Upper lobe of left lung (tissue), 6 donors: ENCODE data around the gene CARS2. TPM values are rescaled to one million over a fixed set of nuclear protein-coding genes. Genes with fewer than 3 reads are reported as not detected.
"Not testable (repeated sequence)": the region's sequence is repeated elsewhere in the genome, so short reads cannot be mapped to it uniquely, and the experiment has no call there.

ENCODE experiments used
- ATAC-seq, 2 donors: fragments of 200-7000 bp; cut with Tn5 transposase; one replicate each; pipeline ENCODE4 v1.9.1; 2022; ENCODE audit warnings: mild to moderate bottlenecking in 2 of 2, moderate library complexity in 2 of 2; ENCODE audit not compliant: low FRiP score in 2 of 2
- DNase-seq, 2 donors: peaks; one replicate each; pipeline ENCODE4 v3.0.0-alpha.2; 2019 to 2020
- H3K27ac ChIP-seq, 4 donors: fragments of 200-600 bp; sonication (generic); one replicate each; pipeline ENCODE4 v1.5.1; 2016 to 2019
- H3K27me3 ChIP-seq, 4 donors: fragments of 200-600 bp; sonication (generic); one replicate each; pipeline ENCODE4 v1.5.1; 2017 to 2019
- H3K36me3 ChIP-seq, 4 donors: fragments of 200-600 bp; sonication (generic); one replicate each; pipeline ENCODE4 v1.5.1; 2016 to 2019
- H3K4me1 ChIP-seq, 4 donors: fragments of 200-600 bp; sonication (generic); one replicate each; pipeline ENCODE4 v1.5.1; 2018 to 2019
- H3K4me3 ChIP-seq, 4 donors: fragments of 200-600 bp; sonication (generic); one replicate each; pipeline ENCODE4 v1.5.1; 2017 to 2019; ENCODE audit warnings: mild to moderate bottlenecking in 2 of 4, moderate library complexity in 1 of 4
- H3K9me3 ChIP-seq, 4 donors: fragments of 200-600 bp; sonication (generic); one replicate each; pipeline ENCODE4 v1.5.1; 2018 to 2019
- EP300 ChIP-seq, 4 donors: sonication (generic); formaldehyde crosslinking; IDR thresholded peaks; one replicate each; pipeline ENCODE4 v1.5.1; 2017; ENCODE audit warnings: antibody characterized with exemption in 4 of 4, control low read depth in 2 of 4
- POLR2A ChIP-seq, 4 donors: fragments of 450-650 bp; IDR thresholded peaks; one replicate each; pipeline ENCODE4 v1.5.1; 2016 to 2017; ENCODE audit warnings: antibody characterized with exemption in 4 of 4, mild to moderate bottlenecking in 2 of 4
- POLR2AphosphoS5 ChIP-seq, 2 donors: sonication (generic); formaldehyde crosslinking; IDR thresholded peaks; one replicate each; pipeline ENCODE4 v1.5.1; 2017; ENCODE audit warnings: antibody characterized with exemption in 2 of 2
- WGBS, 2 donors: methylation state at CpG; one replicate each; pipeline ENCODE4 v1.1.5; 2017 to 2018; 5-methylcytosine and 5-hydroxymethylcytosine counted together
- total RNA-seq, 6 donors: library from RNA; depleted of rRNA in 4 of 6; stranded (reverse); fragments of >200 nt in 4 of 6; gene quantifications; one replicate each; pipeline versions ENCODE4 v1.1.0 to v1.2.1, GENCODE V29; 2016 to 2021
- TF ChIP-seq, protein P1 (sequence below), 6 experiments: fragments of 450-650 bp in 4 of 6; fragments of 200-600 bp in 2 of 6; sonication (generic) in 2 of 6; IDR thresholded peaks; one replicate each; pipeline ENCODE4 v1.5.1; 2016 to 2019; ENCODE audit warnings: antibody characterized with exemption in 6 of 6
- donor health status: DM: no; HTN: no; CAD: no; lungs with moderate emphysema.
- donor health status: DM: no; HTN: yes; CAD: no; lungs with severe emphysema.

CARS2 gene
- total RNA-seq, 6 donors from 2014 or later = 53.2 to 107 (median 63.0) TPM

DNA sequence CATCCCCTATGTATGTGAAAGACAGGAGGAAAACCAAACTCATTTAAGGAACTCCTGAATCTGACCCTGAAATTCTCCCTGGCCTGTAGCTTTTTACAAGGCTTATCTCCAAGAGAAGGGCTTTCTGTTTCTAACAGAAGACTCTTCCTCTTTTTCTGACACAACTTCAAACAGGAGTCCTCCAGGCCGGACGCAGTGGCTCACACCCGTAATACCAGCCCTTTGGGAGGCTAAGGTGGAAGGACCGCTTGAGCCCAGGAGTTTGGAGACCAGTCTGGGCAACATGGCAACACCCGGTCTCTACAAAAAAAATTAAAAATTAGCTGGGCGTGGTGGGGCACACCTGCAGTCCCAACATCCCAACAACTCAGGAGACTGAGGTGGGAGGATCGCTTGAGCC, 41.9 kb downstream of the CARS2 start:
- Histone ChIP-seq H3K36me3 (peaks cover 10 to 85% (median 47%) of the 10 kb centered on the region in 4 donors), H3K27me3 (no peaks in the 10 kb centered on the region), H3K9me3 (no peaks in the 10 kb centered on the region), H3K4me3 (no peak overlapping the region), H3K27ac (peak overlapping the region in 2 of 4 donors; percentile 68 to 74), H3K4me1 (peaks cover 0 to 4% (median 0%) of the 10 kb centered on the region in 4 donors)
- TF ChIP-seq POLR2A (IDR thresholded peaks at IDR 0.05) (no peak), EP300 (IDR thresholded peaks at IDR 0.05) (no peak), POLR2AphosphoS5 (IDR thresholded peaks at IDR 0.05) (no peak)
- TF ChIP-seq, protein P1, sequence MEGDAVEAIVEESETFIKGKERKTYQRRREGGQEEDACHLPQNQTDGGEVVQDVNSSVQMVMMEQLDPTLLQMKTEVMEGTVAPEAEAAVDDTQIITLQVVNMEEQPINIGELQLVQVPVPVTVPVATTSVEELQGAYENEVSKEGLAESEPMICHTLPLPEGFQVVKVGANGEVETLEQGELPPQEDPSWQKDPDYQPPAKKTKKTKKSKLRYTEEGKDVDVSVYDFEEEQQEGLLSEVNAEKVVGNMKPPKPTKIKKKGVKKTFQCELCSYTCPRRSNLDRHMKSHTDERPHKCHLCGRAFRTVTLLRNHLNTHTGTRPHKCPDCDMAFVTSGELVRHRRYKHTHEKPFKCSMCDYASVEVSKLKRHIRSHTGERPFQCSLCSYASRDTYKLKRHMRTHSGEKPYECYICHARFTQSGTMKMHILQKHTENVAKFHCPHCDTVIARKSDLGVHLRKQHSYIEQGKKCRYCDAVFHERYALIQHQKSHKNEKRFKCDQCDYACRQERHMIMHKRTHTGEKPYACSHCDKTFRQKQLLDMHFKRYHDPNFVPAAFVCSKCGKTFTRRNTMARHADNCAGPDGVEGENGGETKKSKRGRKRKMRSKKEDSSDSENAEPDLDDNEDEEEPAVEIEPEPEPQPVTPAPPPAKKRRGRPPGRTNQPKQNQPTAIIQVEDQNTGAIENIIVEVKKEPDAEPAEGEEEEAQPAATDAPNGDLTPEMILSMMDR (IDR thresholded peaks at IDR 0.05) = no peak
- 79 to 91% methylated on average over 7 of the region's 7 CpGs for WGBS, 2 donors
- DNase-seq (no peak), ATAC-seq (no peak)

DNA sequence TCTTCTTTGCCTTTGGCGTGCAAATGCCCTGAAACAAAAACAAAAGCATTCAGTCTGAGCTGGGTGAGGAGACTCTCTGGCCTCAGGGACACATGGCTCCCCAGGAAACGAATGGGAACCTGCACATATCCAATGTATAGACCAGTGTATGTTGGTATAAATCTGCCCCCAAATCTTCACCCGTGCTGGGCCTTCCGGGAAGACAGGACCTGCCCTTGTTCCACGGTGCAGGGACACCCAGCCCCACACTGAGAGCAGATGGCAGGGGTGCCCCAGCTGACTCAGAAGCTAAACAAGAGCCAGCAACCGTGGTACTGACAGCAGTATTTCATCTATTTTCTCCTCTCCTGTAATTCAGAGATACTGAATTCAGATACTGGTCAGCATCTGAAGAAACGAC, 42.4 kb downstream of the CARS2 start:
- no peak overlapping the region for H3K4me3 ChIP-seq
- no peaks in the 10 kb centered on the region for H3K27me3 ChIP-seq
- TF ChIP-seq POLR2AphosphoS5 (IDR thresholded peaks at IDR 0.05) = no peak
- TF ChIP-seq, protein P1 (IDR thresholded peaks at IDR 0.05) = no peak
- TF ChIP-seq EP300 (IDR thresholded peaks at IDR 0.05) = no peak
- no peak for TF ChIP-seq POLR2A (IDR thresholded peaks at IDR 0.05)
- 76 to 83% methylated on average over 7 of the region's 7 CpGs for WGBS, 2 donors
- ATAC-seq (no peak), DNase-seq (no peak)
- no peaks in the 10 kb centered on the region for H3K9me3 ChIP-seq
- peaks cover 0 to 4% (median 0%) of the 10 kb centered on the region in 4 donors for H3K4me1 ChIP-seq
- peaks cover 7 to 84% (median 46%) of the 10 kb centered on the region in 4 donors for H3K36me3 ChIP-seq
- no peak overlapping the region for H3K27ac ChIP-seq

DNA sequence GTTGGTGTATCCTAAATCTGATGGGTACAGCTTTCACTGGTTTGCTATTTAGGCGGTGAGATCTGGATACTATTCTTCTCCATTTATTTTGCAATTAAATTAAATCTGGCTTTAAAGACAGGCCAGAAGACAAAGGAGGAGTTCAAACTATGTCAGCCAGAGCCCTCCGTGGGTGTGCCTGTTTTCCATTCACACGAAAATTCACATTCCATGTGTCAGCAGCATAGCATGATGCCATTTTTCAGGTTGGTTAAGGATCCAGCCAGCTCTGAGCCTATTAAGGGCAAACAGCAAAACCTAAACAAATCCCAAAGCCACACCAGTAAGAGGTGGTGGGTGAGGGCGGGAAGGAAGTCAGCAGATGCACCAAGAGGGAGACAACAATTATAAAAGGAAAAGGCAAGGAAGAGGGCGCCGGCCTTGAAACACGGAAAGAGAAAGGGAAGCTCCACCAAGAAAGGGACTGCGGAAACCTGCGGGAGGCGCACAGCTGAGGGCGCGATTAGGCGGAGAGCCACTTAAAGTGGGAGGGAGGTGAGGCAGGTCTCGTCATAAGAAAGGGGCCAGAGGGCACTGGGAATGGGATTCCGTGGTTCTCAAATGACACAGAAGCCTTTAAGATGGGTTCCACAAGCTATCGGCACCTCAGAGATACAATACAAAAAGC, 43.0 kb downstream of the CARS2 start:
- H3K36me3 ChIP-seq = peaks cover 7 to 81% (median 46%) of the 10 kb centered on the region in 4 donors
- no peaks in the 10 kb centered on the region for H3K9me3 ChIP-seq
- peaks cover 0 to 4% (median 0%) of the 10 kb centered on the region in 4 donors for H3K4me1 ChIP-seq
- no peaks in the 10 kb centered on the region for H3K27me3 ChIP-seq
- H3K4me3 ChIP-seq = no peak overlapping the region
- WGBS, 2 donors = 97 to 98% methylated on average over 16 of the region's 16 CpGs
- ATAC-seq = no peak
- no peak overlapping the region for H3K27ac ChIP-seq
- TF ChIP-seq, protein P1 (IDR thresholded peaks at IDR 0.05) = no peak
- no peak for TF ChIP-seq POLR2A (IDR thresholded peaks at IDR 0.05)
- no peak for TF ChIP-seq POLR2AphosphoS5 (IDR thresholded peaks at IDR 0.05)
- TF ChIP-seq EP300 (IDR thresholded peaks at IDR 0.05) = no peak
- DNase-seq = no peak

DNA sequence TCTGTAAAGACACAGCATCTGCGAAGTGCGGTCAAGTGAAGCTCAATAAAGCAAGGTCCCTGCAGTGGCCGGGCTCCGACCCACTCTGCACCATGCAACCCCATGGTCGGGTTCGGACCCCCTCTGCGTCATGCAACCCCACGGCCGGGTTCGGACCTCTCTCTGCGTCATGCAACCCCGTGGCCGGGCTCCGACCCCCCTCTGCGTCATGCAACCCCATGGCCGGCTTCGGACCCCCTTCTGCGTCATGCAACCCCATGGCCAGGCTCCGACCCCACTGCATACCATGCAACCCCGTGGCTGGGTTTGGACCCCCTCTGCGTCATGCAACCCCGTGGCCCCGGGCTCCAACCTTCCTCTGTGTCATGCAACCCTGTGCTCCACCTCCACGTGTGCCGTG, 43.8 kb downstream of the CARS2 start:
- TF ChIP-seq, protein P1 (IDR thresholded peaks at IDR 0.05) = no peak
- TF ChIP-seq POLR2A (IDR thresholded peaks at IDR 0.05) (no peak), POLR2AphosphoS5 (IDR thresholded peaks at IDR 0.05) (no peak), EP300 (IDR thresholded peaks at IDR 0.05) (no peak)
- 96 to 97% methylated on average over 23 to 25 of the region's 25 CpGs for WGBS, 2 donors
- DNase-seq = peak in 1 of 2 donors; percentile 73
- H3K4me1 ChIP-seq = peaks cover 0 to 4% (median 1%) of the 10 kb centered on the region in 4 donors
- no peaks in the 10 kb centered on the region for H3K9me3 ChIP-seq
- ATAC-seq = peak in 1 of 2 donors; percentile 11
- no peak overlapping the region for H3K27ac ChIP-seq
- no peak overlapping the region for H3K4me3 ChIP-seq
- no peaks in the 10 kb centered on the region for H3K27me3 ChIP-seq
- peaks cover 7 to 78% (median 44%) of the 10 kb centered on the region in 4 donors for H3K36me3 ChIP-seq

DNA sequence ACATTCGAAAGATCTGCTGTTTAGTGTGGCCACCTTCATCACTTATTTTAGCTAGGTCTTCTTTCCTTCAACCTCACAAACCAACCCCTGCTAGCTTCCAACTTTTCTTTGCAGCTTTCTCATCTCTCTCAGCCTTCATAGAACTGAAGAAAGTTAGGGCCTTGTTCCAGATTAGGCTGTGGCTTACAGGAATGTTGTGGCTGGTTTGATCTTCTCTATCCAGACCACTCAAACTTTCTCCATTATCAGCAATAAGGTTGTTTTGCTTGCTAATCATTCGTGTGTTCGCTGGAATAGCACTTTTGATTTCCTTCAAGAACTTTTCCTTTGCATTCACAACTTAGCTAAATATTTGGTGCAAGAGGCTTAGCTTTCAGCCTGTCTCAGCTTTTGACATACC, 44.7 kb downstream of the CARS2 start:
- H3K4me1 ChIP-seq = peaks cover 0 to 4% (median 1%) of the 10 kb centered on the region in 4 donors

DNA sequence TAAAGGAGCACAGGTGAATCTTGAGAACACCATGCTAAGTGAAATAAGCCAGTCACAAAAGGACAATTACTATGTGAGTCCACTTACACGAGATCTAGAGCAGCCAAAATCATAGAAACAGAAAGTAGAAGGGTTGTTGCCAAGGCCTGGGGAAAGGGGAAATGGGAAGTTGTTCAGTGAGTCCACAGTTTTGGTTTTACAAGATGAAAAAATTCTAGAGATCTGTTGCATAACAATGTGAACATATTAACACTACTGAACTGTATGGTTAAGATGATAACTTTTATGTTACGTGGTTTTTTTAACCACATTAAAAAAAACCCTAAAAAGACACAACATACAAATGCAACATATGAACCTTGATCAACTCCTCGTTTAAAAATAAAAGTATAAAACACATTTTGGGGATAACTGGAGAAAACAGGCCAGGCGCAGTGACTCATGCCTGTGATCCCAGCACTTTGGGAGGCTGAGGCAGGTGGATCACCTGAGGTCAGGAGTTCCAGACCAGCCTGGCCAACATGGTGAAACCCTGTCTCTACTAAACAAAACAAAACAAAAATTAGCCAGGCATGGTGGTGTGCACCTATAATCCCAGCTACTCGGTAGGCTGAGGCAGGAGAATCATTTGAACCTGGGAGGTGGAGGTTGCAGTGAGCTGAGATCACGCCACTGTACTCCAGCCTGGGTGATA, 47.6 kb downstream of the CARS2 start:
- H3K27me3 ChIP-seq, H3K4me3 ChIP-seq, H3K4me1 ChIP-seq, DNase-seq, H3K9me3 ChIP-seq: not testable (repeated sequence)
- Histone ChIP-seq H3K27ac (peak overlapping the region in 2 of 4 donors; percentile 21 to 30), H3K36me3 (peaks cover 0 to 58% (median 24%) of the 10 kb centered on the region in 4 donors)
- peak in 1 of 2 donors; percentile 69 for ATAC-seq
- WGBS, 2 donors = 74 to 82% methylated on average over 6 of the region's 6 CpGs

More for the DNA sequence above, 44.7 kb downstream of the CARS2 start:
- no peak for TF ChIP-seq EP300 (IDR thresholded peaks at IDR 0.05)
- TF ChIP-seq, protein P1 (IDR thresholded peaks at IDR 0.05) = no peak
- TF ChIP-seq POLR2AphosphoS5 (IDR thresholded peaks at IDR 0.05) = no peak
- no peak for TF ChIP-seq POLR2A (IDR thresholded peaks at IDR 0.05)
- no peaks in the 10 kb centered on the region for H3K9me3 ChIP-seq
- no peaks in the 10 kb centered on the region for H3K27me3 ChIP-seq
- no peak overlapping the region for H3K4me3 ChIP-seq
- 91 to 95% methylated on average over 3 of the region's 3 CpGs for WGBS, 2 donors
- no peak overlapping the region for H3K27ac ChIP-seq
- peaks cover 4 to 70% (median 38%) of the 10 kb centered on the region in 4 donors for H3K36me3 ChIP-seq
- DNase-seq = no peak
- no peak for ATAC-seq
